Cardiac muscle cell (in vitro differentiated cells and primary cell): ENCODE measurements around the gene TSPAN14. TPM values are rescaled to one million over a fixed set of nuclear protein-coding genes. Genes with fewer than 3 reads are reported as not detected.

Experiments
- DNase-seq, 2 donors: peaks; one replicate each; pipeline versions ENCODE4 v3.0.0 to v3.0.0-alpha.2; 2010 to 2017; ENCODE audit warnings: low read depth in 1 of 2, low spot score in 1 of 2
- H3K27ac ChIP-seq: fragments of 200-600 bp; sonication (generic); 2 replicates; pipeline ENCODE4 v1.5.1; 2016
- H3K27me3 ChIP-seq: fragments of 200-600 bp; sonication (generic); 2 replicates; pipeline ENCODE4 v1.6.0; 2016; ENCODE audit warnings: control low read depth
- H3K36me3 ChIP-seq: fragments of 200-600 bp; sonication (generic); 2 replicates; pipeline ENCODE4 v1.5.1; 2016; ENCODE audit warnings: control low read depth
- H3K4me1 ChIP-seq: fragments of 200-600 bp; sonication (generic); 2 replicates; pipeline ENCODE4 v1.8.1; 2017; ENCODE audit warnings: low read depth, mild to moderate bottlenecking, mixed run types
- H3K4me3 ChIP-seq: fragments of 200-600 bp; sonication (generic); 2 replicates; pipeline ENCODE4 v1.5.1; 2016; ENCODE audit warnings: mild to moderate bottlenecking
- H3K9me3 ChIP-seq: fragments of 200-600 bp; sonication (generic); 2 replicates; pipeline ENCODE4 v1.5.1; 2017; ENCODE audit warnings: low read depth, mild to moderate bottlenecking, control low read depth
- polyA plus RNA-seq: library from polyadenylated mRNA; unstranded; fragments of >200 nt; fragmentation: Nextera tagmentation; extraction: Ambion mirVana; gene quantifications from 2 replicates; pipeline ENCODE4 v1.2.1, GENCODE V29; 2016
- total RNA-seq: library from RNA; depleted of rRNA; stranded (reverse); fragments of >200 nt; gene quantifications from 2 replicates; pipeline ENCODE4 v1.2.3, GENCODE V29; 2016
- TF ChIP-seq, protein P1 (sequence below): IDR thresholded peaks from 2 replicates; pipeline ENCODE4 v1.5.1; 2012; ENCODE audit warnings: low read depth, mild to moderate bottlenecking, low read length

Gene TSPAN14
- total and polyA plus RNA-seq, 2 experiments from 2014 or later, result 31.6 to 55.1 TPM

DNA sequence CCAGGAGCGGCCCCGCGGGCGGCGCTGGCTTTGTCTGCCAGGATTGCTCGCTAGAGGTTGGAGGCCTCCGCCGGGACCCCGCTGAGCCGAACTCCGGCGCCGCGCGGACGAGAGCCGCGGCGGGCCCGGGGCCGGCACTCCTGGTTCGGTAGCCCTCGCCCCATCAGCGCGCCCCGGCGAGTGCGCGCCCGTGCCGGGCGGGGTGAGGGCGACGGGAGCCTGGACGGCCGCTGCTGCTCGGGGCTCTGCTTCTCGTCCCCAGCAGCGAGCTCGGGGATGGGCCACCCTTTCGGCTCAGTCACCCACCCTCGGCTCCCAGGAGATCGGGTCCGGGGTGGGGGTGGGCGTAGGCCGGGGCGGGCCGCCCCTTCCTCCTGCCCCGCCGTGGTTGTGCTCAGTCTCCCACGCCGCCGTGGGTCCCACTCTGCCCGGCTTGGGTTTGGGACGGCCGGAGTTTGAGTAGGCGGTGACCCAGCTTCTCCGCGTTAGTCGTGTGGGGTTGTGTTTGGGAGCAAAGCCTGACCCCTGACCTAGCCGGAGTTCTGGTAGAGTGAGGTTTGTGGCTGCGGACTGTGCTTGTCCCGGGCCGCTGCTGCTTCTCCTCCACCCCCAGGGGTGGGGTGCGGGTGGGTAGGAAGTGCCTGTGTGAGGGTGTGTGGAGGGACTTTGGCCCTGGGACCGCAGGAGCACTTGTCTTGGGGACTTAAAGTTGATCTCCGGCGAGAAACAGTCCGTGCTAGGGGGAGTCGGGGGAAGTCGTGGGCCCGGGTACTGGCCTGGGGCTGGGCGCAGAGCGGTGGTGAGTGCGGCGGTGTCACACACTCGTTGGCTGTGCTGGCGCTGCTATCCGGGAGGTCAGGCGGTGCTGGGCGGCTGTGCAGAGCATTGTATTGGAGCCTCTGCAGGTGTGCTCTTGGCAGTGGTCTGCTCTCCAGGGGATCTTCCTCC, 677 bp downstream of the TSPAN14 start:
- Histone ChIP-seq H3K4me3 (peak overlapping the region; percentile 59), H3K27ac (peak overlapping the region; percentile 97), H3K36me3 (no peaks in the 10 kb centered on the region), H3K9me3 (no peaks in the 10 kb centered on the region), H3K27me3 (no peaks in the 10 kb centered on the region), H3K4me1 (peaks cover 23% of the 10 kb centered on the region)
- peak in 1 of 2 donors; percentile 69 for DNase-seq
- TF ChIP-seq, protein P1, sequence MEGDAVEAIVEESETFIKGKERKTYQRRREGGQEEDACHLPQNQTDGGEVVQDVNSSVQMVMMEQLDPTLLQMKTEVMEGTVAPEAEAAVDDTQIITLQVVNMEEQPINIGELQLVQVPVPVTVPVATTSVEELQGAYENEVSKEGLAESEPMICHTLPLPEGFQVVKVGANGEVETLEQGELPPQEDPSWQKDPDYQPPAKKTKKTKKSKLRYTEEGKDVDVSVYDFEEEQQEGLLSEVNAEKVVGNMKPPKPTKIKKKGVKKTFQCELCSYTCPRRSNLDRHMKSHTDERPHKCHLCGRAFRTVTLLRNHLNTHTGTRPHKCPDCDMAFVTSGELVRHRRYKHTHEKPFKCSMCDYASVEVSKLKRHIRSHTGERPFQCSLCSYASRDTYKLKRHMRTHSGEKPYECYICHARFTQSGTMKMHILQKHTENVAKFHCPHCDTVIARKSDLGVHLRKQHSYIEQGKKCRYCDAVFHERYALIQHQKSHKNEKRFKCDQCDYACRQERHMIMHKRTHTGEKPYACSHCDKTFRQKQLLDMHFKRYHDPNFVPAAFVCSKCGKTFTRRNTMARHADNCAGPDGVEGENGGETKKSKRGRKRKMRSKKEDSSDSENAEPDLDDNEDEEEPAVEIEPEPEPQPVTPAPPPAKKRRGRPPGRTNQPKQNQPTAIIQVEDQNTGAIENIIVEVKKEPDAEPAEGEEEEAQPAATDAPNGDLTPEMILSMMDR, result no peak

DNA sequence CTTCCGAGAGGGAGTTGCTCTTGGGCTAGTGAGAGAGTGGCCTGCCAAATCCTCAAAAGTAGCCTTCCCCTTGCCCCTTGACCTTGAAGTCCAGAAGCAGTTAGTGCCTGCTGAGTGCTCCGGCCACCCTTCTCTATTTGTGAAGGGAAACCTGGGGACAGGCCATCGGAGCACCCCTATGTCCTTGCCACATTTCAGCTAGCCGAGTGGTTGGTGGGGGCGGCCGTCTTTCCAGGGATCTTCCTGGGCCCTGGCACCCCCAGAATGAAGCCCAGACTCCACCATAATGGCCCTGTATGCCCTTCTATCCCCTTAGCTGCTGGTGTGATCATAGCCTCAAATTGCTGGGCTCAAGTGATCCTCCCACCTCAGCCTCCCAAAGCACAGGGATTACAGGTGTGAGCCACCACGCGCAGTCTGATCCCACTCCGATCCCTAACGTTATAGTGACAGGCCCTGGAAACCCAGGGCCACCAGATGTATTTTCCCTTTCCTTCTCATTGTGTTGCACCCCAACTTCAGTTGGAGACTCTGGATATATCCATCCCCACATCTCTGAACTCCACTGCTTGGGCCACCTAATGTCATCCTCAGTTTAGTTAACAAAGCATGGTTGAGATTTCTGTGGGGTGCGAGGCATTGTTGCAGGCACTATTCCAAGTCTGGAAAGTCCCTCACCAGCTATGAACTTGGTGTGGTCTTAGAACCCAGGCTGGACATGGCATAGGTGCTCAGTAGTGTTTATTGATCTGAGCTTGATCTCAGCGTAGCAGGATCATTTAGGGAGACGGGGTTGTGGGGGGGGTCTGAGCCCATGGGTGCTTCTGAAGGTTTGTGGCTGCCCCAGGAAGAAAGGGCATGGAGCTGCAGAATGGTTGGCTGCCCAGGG, 1.6 kb downstream of the TSPAN14 start:
- no peaks in the 10 kb centered on the region for H3K9me3 ChIP-seq
- H3K27me3 ChIP-seq, result no peaks in the 10 kb centered on the region
- no peaks in the 10 kb centered on the region for H3K36me3 ChIP-seq
- DNase-seq, result no peak
- peaks cover 30% of the 10 kb centered on the region for H3K4me1 ChIP-seq
- H3K4me3 ChIP-seq, result peak overlapping the region; percentile 59
- H3K27ac ChIP-seq, result peak overlapping the region; percentile 97
- TF ChIP-seq, protein P1, result no peak

DNA sequence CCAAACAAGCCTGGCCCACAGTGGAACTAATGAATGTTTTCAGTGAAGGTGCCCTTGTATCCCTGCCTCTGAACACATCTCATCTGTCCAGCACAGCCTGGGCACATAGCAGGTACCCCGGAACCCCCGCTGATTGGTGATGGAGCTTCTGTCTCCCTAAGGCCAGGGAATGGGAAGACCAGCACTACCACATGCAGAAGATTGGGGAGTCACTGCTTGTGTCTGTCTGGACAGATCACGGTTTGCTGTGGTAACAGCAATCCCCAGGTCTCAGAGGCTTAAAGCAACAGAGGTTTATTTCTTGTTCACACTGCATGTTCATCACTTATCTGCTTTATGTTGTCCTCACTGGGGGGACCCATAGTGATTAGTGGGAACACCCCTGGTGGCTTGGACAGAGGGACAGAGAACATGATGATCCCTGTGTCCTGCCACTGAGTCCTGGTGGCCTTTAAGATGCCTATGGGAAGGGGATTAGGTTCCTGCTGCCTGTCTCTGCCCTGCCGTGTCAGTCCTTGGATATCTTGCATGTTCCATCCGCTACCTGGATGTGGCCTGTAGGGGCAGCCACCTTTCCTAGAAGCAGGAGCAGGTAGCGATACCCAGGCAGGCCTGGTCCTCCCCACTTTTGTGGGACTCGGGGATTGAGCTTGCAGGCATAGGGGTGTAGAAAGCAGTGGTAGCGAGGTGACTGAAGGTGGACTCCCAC, 3.6 kb downstream of the TSPAN14 start:
- Histone ChIP-seq H3K36me3 (no peaks in the 10 kb centered on the region), H3K9me3 (no peaks in the 10 kb centered on the region), H3K27me3 (no peaks in the 10 kb centered on the region), H3K4me1 (peaks cover 47% of the 10 kb centered on the region), H3K27ac (no peak overlapping the region), H3K4me3 (no peak overlapping the region)
- TF ChIP-seq, protein P1, result no peak
- DNase-seq, result no peak

DNA sequence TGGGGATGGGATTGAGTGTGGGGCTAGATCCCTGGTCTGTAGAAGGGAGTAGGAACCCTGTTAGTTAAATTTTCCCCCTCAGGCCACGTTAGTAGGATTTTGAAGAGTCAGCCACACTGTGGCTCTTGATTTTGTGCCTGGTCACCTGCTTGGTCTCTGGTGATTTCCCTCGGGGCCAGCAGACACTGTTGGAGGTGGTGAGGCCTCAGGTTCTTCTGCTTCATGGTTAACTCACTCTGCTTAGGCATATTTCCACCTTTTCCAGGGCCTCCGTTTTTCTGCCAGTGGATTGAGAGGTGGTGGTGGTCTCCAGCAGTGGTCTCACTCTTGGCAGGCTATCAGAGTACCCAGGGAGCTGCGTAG, 4.1 kb downstream of the TSPAN14 start:
- TF ChIP-seq, protein P1, result no peak
- Histone ChIP-seq H3K4me1 (peaks cover 53% of the 10 kb centered on the region), H3K36me3 (no peaks in the 10 kb centered on the region), H3K27ac (no peak overlapping the region), H3K4me3 (no peak overlapping the region), H3K9me3 (no peaks in the 10 kb centered on the region), H3K27me3 (no peaks in the 10 kb centered on the region)
- DNase-seq, result no peak

DNA sequence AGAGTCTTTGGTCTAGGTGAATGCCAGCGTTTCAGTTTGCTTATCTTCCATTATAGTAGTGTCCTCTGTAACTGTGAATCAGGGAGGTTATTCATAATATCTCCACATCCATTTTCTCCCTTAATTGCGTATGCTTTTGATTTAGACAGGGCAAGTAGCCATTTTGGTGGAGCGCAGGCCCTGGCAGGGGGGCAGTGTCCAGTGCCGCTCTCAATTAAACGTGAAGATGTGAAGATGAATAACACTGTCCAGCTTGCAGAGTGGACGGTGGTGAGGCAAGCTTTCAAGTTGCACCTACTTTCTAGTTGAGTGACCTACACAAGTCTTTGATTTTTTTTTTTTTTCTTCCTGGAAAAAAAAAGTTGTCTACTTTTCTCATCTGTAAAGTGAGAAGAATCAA, 4.5 kb downstream of the TSPAN14 start:
- Histone ChIP-seq H3K4me3 (no peak overlapping the region), H3K4me1 (peaks cover 56% of the 10 kb centered on the region), H3K27me3 (no peaks in the 10 kb centered on the region), H3K36me3 (no peaks in the 10 kb centered on the region), H3K27ac (peak overlapping the region; percentile 42), H3K9me3 (no peaks in the 10 kb centered on the region)
- TF ChIP-seq, protein P1, result no peak
- no peak for DNase-seq
